OCI-LY3 (cell line): ENCODE data around the gene RNASET2.

Experiments used
- EZH2phosphoT487 ChIP-seq: fragments of 200-600 bp; shearing (Covaris generic); IDR thresholded peaks from 2 replicates; pipeline ENCODE4 v1.6.1; 2018; ENCODE audit warnings: antibody characterized with exemption, mixed run types, low read depth
- TF ChIP-seq, protein P1 (sequence below): fragments of 200-600, 300-600 bp; sonication (generic); IDR thresholded peaks from 2 replicates; pipeline ENCODE4 v1.5.1; 2014; ENCODE audit warnings: antibody characterized with exemption, low read length, low read depth

DNA sequence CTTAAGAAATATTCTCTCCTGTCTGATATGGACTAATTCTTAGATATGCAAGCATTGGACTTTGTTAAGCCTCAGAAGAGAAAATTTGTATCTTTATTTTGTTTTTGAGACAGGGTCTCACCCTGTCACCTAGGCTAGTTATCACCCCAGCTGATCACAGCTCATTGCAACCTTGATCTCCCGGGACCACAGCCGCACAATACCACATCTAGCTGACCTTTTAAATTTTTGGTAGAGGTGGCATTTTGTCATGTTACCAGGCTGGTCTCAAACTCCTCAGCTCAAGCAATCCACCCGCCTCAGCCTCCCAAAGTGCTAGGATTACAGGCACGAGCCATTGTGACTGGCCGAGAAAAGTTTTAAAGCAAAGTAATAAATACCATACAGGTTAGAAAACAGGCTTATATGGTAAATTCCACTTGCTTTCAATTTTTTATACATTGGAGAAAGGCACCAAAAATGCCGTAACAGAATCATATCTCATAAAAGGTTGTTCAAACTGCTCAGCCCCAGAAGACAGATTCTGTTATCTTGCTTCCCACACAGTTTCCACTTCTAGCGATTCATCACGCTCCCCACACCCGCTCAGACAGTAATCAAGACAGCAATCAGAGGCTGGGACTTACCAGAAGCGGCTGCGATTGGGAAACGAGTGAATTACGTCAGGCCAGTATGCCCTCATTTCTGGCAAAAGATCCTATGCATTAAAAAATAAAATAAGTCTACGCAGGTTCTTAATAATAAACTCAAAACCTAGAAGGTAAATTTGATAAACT lies 13.8 kb downstream of the RNASET2 start:
- TF ChIP-seq, protein P1, sequence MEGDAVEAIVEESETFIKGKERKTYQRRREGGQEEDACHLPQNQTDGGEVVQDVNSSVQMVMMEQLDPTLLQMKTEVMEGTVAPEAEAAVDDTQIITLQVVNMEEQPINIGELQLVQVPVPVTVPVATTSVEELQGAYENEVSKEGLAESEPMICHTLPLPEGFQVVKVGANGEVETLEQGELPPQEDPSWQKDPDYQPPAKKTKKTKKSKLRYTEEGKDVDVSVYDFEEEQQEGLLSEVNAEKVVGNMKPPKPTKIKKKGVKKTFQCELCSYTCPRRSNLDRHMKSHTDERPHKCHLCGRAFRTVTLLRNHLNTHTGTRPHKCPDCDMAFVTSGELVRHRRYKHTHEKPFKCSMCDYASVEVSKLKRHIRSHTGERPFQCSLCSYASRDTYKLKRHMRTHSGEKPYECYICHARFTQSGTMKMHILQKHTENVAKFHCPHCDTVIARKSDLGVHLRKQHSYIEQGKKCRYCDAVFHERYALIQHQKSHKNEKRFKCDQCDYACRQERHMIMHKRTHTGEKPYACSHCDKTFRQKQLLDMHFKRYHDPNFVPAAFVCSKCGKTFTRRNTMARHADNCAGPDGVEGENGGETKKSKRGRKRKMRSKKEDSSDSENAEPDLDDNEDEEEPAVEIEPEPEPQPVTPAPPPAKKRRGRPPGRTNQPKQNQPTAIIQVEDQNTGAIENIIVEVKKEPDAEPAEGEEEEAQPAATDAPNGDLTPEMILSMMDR, result no peak
- TF ChIP-seq EZH2phosphoT487, result no peak
